ENCODE data around the gene ZNF276.
A peak's percentile ranks its signal among the peaks of the same experiment; 100 is the strongest.
"Not testable (repeated sequence)": the region's sequence is repeated elsewhere in the genome, so short reads cannot be mapped to it uniquely, and the experiment has no call there.

ZNF276 gene

DNA sequence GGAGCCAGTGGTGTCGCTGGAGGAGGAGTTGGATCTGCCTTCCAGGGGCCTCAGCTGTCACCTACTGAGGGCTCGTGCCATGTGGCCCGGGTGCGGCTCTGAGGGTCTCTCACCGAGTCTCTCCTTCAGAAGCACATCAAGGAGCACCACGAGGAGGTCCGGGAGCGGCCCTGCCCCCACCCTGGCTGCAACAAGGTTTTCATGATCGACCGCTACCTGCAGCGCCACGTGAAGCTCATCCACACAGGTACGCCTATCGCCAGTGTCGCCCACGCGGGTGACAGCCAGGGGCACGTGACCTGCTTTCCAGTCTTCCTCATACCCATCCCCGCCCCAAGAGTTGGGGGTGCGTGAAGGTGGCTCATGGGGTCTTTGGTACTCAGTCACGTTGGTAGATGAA, 12.5 kb downstream of the ZNF276 start:
- no peak for DNase-seq

DNA sequence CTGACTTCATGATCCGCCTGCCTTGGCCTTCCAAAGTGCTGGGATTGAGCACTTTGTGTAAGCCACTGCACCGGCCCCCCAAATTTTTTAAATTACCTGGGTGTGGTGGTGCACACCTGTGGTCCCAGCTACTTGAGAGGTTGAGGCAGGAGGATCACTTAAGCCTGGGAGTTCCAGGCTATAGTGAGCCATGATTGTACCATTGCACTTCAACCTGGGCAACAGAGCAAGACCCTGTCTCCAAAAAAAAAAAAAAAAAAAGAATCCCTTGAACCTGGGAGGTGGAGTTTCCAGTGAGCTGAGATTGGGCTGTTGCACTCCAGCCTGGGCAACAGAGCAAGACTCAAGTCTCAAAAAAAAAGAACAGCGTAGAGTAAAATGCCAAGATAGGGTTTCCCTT, 15.2 kb downstream of the ZNF276 start:
- no peak for DNase-seq

- DNase-seq: no peak
These were observed 16.2 kb downstream of the ZNF276 start for GRCh38 chr16:89737341-89738071.

DNA sequence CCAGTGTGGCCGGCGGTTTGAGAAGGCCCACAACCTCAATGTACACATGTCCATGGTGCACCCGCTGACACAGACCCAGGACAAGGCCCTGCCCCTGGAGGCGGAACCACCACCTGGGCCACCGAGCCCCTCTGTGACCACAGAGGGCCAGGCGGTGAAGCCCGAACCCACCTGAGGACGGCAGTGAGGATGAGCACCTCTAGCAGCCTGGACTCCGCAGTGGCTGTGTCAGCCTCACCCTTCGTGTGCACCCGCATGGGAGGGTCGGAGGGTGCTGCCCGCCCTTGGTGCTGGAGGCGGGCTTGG, 16.7 kb downstream of the ZNF276 start:
- no peak for DNase-seq

DNA sequence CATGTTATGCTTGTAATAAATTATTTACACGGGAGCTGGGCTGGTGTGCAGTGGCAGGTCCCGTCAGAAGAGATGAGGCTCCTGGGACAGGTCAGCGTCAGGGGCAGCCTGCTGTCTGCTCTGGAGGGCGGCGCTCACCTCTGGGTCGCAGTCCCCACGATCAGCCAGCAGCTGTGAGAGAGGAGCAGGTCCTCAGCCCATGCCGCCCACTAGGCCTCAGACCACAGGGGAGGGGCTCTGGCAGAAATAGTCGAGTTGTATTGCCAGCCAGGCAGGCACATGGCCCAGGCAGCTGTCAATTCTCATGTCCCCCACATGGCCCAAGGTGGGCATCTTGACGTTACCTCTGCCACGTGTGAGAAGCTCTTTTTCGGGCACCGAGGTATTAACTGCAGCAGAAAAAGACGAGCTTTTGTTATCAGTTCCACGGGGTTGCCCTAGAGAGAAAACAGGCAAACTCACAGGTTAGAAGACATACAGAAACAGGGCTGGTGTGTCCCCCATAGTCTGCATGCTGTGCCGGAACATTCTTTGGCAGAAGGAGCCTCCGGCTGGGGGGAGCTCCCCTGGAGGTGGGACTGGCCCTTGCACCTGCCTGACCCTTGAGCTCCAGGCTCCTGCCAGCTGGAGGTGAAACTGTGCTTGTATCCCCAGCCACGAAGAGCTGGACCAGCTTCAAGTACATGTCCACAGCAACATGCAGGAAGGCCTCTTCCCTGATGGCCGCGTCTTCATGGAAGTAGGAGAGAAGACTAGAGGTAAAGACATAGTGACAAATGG, 17.4 kb downstream of the ZNF276 start:
- no peak for DNase-seq

GRCh38 chr16:89739383-89739782, 18.0 kb downstream of the ZNF276 start:
- DNase-seq: no peak

- DNase-seq: peak in 1 of 51 donors; percentile 11
These were observed 20.1 kb downstream of the ZNF276 start for GRCh38 chr16:89741342-89742014.

DNA sequence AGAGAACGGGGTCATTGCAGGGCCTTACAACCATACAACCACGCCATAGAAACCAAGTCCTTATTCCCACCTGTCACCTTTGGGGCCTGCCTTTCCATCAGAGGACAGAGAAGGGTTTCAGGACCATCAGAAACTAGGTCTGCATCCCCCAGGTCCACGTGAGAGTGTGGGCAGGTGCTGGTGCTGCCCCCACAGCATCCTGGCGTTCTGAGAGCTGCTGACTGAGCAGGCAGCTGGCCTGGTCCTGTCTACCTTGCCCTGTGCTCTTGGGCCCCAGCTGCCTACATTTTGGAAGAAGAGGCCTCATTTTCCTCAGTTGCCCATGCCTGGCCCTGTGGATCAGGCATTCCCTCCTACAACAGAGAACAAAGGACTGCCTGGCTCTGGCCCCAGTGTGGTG, 21.6 kb downstream of the ZNF276 start:
- DNase-seq: no peak

DNA sequence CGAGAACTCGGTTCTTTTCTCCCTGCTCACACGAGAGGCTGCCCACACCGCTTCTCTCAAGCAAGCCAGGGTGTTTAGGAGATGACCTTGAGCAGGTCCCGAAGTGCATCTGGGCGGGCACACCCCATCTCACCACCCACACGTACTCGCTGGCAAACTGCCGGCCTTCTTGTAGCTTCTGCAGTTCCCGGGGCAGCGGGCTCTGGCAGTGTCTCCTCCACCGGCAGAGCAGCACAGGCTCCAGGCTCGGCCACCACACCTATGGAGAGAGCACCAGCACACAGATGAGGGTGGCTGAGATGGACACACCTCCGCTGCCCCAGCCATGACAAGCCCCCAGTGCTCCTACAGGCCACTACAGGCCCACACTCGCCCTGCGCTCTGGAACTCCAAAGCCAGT, 23.5 kb downstream of the ZNF276 start:
- DNase-seq: no peak

GRCh38 chr16:89746043-89746442, 24.7 kb downstream of the ZNF276 start:
- DNase-seq: no peak

GRCh38 chr16:89748076-89748475, 26.7 kb downstream of the ZNF276 start:
- no peak for DNase-seq

DNA sequence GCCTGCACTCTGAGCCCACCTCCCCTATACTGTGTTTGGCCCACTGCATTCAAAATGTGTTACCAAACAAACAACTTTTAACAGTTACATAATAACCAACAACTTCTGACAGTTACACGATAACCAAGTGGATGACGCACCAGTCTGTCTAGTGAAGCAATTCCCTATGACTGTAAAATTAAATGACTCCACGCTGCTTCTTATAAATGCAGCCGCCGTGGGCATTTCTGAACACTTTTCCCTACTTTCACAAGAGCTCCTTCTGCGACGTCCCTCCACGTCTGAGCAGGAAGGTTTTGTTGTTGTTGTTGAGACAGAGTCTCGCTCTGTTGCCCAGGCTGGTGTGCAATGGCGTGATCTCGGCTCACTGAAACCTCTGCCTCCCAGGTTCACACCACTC, 27.6 kb downstream of the ZNF276 start:
- DNase-seq: no peak

DNA sequence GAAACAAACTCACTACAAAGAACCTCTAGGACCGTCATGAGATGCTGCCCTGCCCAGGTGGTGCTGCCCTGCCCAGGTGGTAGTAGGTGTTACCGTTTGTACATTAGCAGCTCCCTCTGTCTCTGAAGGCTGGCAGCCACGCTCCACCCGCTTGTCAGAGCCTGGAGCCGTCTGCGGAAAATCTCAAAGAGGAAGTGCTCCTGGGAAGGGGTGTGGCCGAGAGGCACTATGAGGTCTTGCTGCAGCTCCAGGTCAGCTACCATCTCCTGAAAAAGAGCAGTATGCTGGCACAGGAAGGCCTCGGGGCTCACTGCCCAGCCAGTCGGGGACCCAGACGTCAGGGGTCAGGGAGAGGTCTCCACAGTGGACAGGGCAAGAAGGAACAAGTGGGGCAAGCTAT, 28.3 kb downstream of the ZNF276 start:
- DNase-seq: peak in 6 of 51 donors; percentile 9 to 22 (median 12)

GRCh38 chr16:89759746-89760340, 38.5 kb downstream of the ZNF276 start:
- no peak for DNase-seq

- DNase-seq: no peak
These were observed 40.1 kb downstream of the ZNF276 start for GRCh38 chr16:89761304-89761922.

- peak in 12 of 51 donors; percentile 7 to 40 (median 20) for DNase-seq
These were observed 43.4 kb downstream of the ZNF276 start for GRCh38 chr16:89764711-89765201.

- no peak for DNase-seq
These were observed 44.0 kb downstream of the ZNF276 start for GRCh38 chr16:89765292-89765830.

- no peak for DNase-seq
These were observed 49.0 kb downstream of the ZNF276 start for GRCh38 chr16:89770367-89770766.

DNA sequence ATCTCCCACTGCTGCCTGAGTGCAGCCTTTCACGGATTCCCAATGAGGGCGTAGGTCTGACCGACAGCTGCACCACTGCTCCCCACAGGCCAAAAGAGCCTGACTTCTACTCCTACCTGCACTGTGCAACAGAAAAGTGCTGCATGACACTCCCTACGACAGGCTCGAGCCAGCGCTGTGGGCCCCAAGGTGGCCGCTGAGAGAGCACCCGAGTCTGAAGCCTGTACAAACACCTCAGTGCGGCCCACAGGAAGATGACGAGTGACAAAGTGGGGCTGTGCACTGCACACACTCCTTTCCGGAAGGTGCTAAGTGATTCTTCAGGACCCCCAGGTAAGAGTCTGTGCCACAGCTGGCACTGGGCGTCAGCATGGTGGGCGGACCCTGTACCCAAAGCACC, 53.9 kb downstream of the ZNF276 start:
- no peak for DNase-seq

DNA sequence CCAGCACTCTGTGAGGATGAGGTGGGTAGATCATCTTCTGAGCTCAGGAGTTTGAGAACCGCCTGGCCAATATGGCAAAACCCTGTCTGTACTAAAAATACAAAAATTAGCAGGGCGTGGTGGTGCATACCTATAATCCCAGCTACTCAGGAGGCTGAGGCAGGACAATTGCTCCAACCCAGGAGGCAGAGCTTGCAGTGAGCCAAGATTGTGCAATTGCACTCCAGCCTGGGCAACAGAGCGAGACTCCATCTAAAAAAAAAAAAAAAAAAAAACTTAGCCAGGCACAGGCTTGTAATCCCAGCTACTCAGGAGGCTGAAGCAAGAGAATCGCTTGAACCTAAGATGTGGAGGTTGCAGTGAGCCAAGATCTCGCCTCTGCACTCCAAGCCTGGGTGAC, 56.9 kb downstream of the ZNF276 start:
- not testable (repeated sequence) for DNase-seq

- peak in 16 of 51 donors; percentile 1 to 32 (median 10) for DNase-seq
These were observed 58.0 kb downstream of the ZNF276 start for GRCh38 chr16:89779231-89779908.

Data from hypothalamus (tissue), 51 donors.